GM12878 (cell line): ENCODE data around the gene JKAMP. TPM values are rescaled to one million over a fixed set of nuclear protein-coding genes. Genes with fewer than 3 reads are reported as not detected.

Source experiments
- ATAC-seq: fragments of 200-7000 bp; cut with Tn5 transposase; 3 replicates; pipeline ENCODE4 v1.9.1; 2020; ENCODE audit warnings: mild to moderate bottlenecking, moderate library complexity
- BruUV-seq: library from RNA; stranded (reverse); fragments of 400-500 nt; replicated peaks from 2 replicates; lab custom pipeline; 2021; lab: Mats Ljungman, UMichigan
- CTCF ChIA-PET: fragments of 300-600 bp; sonication (Branson Sonifier 250); formaldehyde crosslinking; extraction: SDS; loops from one replicate; lab custom pipeline; 2021; ENCODE audit warnings: inconsistent platforms; lab: Yijun Ruan, JAX
- POLR2A ChIA-PET: fragments of 350-600 bp; formaldehyde crosslinking; extraction: SDS; loops from one replicate; lab custom pipeline; 2021; ENCODE audit warnings: inconsistent platforms; lab: Charles Lee
- RAD21 ChIA-PET: fragments of 300-600 bp; sonication (Branson Sonifier 250); formaldehyde crosslinking; loops from one replicate; lab custom pipeline; 2023; ENCODE audit warnings: antibody characterized with exemption; ENCODE audit not compliant: unreplicated experiment; lab: Charles Lee
- SMC1A ChIA-PET: fragments of 300-600 bp; sonication (Branson Sonifier 250); formaldehyde crosslinking; loops from one replicate; lab custom pipeline; 2023; ENCODE audit not compliant: unreplicated experiment, uncharacterized antibody; lab: Charles Lee
- DNase-seq: peaks from one replicate; pipeline ENCODE4 v3.0.0-alpha.2; 2011; ENCODE audit warnings: low read depth, low spot score
- FAIRE-seq: peaks from 3 replicates; lab custom pipeline; 2011; peaks lifted over from hg19 to GRCh38; lab: Jason Lieb, UNC
- H2AFZ ChIP-seq: 2 replicates; pipeline ENCODE4 v1.6.0; 2011; ENCODE audit warnings: low read depth, low read length, control low read depth; ENCODE audit not compliant: control insufficient read depth
- H3K27ac ChIP-seq: 2 replicates; pipeline ENCODE4 v1.5.1; 2011; ENCODE audit warnings: control low read depth; ENCODE audit not compliant: control insufficient read depth, insufficient read depth
- H3K27me3 ChIP-seq, 2 experiments: replicated peaks in 1 of 2; 2 replicates each; pipeline versions ENCODE4 v1.6.0 to v1.6.1; 2011; ENCODE audit warnings: low read length in 1 of 2; ENCODE audit not compliant: control insufficient read depth in 2 of 2, insufficient read depth in 2 of 2
- H3K36me3 ChIP-seq, 2 experiments: 2 replicates each; pipeline ENCODE4 v1.5.1; 2011; ENCODE audit warnings: low read length in 1 of 2; ENCODE audit not compliant: control insufficient read depth in 2 of 2, insufficient read depth in 2 of 2
- H3K4me1 ChIP-seq: 2 replicates; pipeline ENCODE4 v1.6.1; 2011; ENCODE audit warnings: mild to moderate bottlenecking, low read length, moderate library complexity, mixed read lengths; ENCODE audit not compliant: control insufficient read depth, insufficient read depth
- H3K4me2 ChIP-seq: 2 replicates; pipeline ENCODE4 v1.6.0; 2011; ENCODE audit warnings: control low read depth; ENCODE audit not compliant: control insufficient read depth, insufficient read depth
- H3K4me3 ChIP-seq: fragments of 200-600 bp; sonication (generic); 2 replicates; pipeline ENCODE4 v1.5.1; 2016
- H3K79me2 ChIP-seq: 2 replicates; pipeline ENCODE4 v1.6.0; 2011; ENCODE audit warnings: low read length; ENCODE audit not compliant: control insufficient read depth, insufficient read depth
- H3K9ac ChIP-seq: 2 replicates; pipeline ENCODE4 v1.8.0; 2011; ENCODE audit warnings: low read length, control low read depth, mixed read lengths; ENCODE audit not compliant: control insufficient read depth, insufficient read depth
- H3K9me3 ChIP-seq: replicated peaks from 3 replicates; pipeline ENCODE4 v1.5.1; 2011; ENCODE audit warnings: mild to moderate bottlenecking, low read length; ENCODE audit not compliant: control insufficient read depth, insufficient read depth
- H4K20me1 ChIP-seq: 2 replicates; pipeline ENCODE4 v1.6.0; 2011; ENCODE audit not compliant: control insufficient read depth, insufficient read depth
- BRCA1 ChIP-seq: IDR thresholded peaks from 2 replicates; pipeline ENCODE4 v1.6.1; 2011; ENCODE audit warnings: low read depth, low read length, improper control_type of control experiment
- NR2C1 ChIP-seq: fragments of 450-650 bp; IDR thresholded peaks from 2 replicates; pipeline ENCODE4 v1.6.1; 2017; ENCODE audit warnings: antibody characterized with exemption, mild to moderate bottlenecking, moderate library complexity
- RAD21 ChIP-seq: IDR thresholded peaks from 2 replicates; pipeline ENCODE4 v1.6.1; 2011; ENCODE audit warnings: mild to moderate bottlenecking, low read depth, low read length, moderate library complexity; ENCODE audit not compliant: insufficient read depth
- RUNX3 ChIP-seq: IDR thresholded peaks from 2 replicates; pipeline ENCODE4 v1.6.1; 2012; ENCODE audit warnings: low read length, inconsistent platforms
- SMC3 ChIP-seq: IDR thresholded peaks from 2 replicates; pipeline ENCODE4 v1.6.1; 2011; ENCODE audit warnings: low read length, improper control_type of control experiment, borderline replicate concordance
- WGBS: methylation state at CpG from one replicate; pipeline ENCODE4 v1.1.6; 2016; ENCODE audit warnings: low lambda C conversion rate; ENCODE audit not compliant: insufficient replicate concordance, insufficient coverage; ENCODE audit errors: missing lambda C conversion rate; 5-methylcytosine and 5-hydroxymethylcytosine counted together
- in situ Hi-C: fragments of 300-500 bp; cut with MboI; formaldehyde crosslinking; loops from 9 replicates; pipeline ENCODE4 v1.14.3; 2018; ENCODE audit warnings: mixed read lengths
- intact Hi-C: fragments of 100-400 bp; cut with micrococcal nuclease; formaldehyde crosslinking; loops from one replicate; pipeline ENCODE4 v1.14.2; 2022; ENCODE audit not compliant: unreplicated experiment
- polyA plus RNA-seq, 11 experiments: library from polyadenylated mRNA; depleted of rRNA in 4 of 11; unstranded in 6 of 11; stranded (reverse) in 5 of 11; fragments of >200 nt; fragmentation: Nextera tagmentation in 4 of 11; fragmentation: Illumina TruSeq in 1 of 11; extraction: Ambion mirVana in 4 of 11; extraction: Trizol in 1 of 11; gene quantifications; 1 replicate in 1 of 11; 2 replicates in 10 of 11; pipeline versions ENCODE4 v1.2.1 to v1.2.3, GENCODE V29; 2011 to 2016; ENCODE audit warnings: inconsistent platforms in 2 of 11, missing spikeins in 2 of 11, low read depth in 1 of 11
- total RNA-seq, 4 experiments: library from RNA; depleted of rRNA in 3 of 4; stranded (reverse); fragments of >200 nt in 3 of 4; fragmentation: Illumina TruSeq in 1 of 4; extraction: Trizol in 1 of 4; gene quantifications; 2 replicates each; pipeline versions ENCODE4 v1.2.1 to v1.2.3, GENCODE V29; 2013 to 2021
- TF ChIP-seq, protein P1 (sequence below), 3 experiments: IDR thresholded peaks in 2 of 3; conservative IDR thresholded peaks in 1 of 3; 2 replicates each; pipeline ENCODE4 v1.5.1; 2011; ENCODE audit warnings: low read depth in 3 of 3, low read length in 3 of 3, mild to moderate bottlenecking in 3 of 3, control low read depth in 2 of 3, moderate library complexity in 2 of 3, inconsistent platforms in 1 of 3, mixed read lengths in 1 of 3; ENCODE audit not compliant: control insufficient read depth in 2 of 3, insufficient read depth in 1 of 3; ENCODE audit errors: extremely low read depth in 1 of 3

Gene JKAMP
- total and polyA plus RNA-seq, 10 of the 15 experiments (the other 5 are each of a cell fraction or from before 2014, with no cell fraction given): 18.2 to 129 (median 46.6) TPM

DNA sequence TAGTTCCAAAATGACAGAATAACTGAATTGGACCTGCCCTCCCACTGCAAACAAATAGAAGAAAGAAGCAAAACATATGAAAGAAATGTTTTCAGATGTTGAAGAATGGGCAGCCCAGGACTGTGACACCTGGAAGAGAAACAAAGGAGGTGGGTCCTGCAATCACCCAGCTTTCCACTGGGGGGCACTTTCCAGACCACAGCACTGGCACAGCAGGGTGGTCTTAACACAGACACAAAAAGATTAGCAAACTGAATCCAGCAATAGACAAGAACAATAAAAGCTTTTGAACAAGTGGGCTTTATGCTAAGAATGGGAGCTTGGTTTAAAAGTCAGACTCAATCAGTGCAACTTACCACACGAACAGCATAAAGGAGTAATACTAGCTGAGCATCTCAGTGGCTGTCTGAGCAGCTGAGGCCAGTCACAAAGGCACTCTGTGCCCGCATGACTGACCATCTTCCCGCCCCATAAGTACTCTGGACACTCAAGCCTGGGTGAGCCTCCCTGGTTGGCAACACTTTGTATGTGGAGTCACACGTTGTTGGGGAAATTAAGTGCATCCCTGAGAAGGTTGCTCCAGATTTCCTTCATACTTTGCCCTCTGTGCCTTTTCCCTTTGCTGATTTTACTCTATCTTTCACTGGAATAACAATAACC, 27.7 kb downstream of the JKAMP start:
- H3K9ac ChIP-seq: no peak overlapping the region
- ATAC-seq: peak; percentile 73

More for the DNA sequence above, 27.7 kb downstream of the JKAMP start:
- CTCF ChIA-PET: interaction anchor here (0.7 to 12.6 kb wide), 13 partner anchors 10 to 676 kb away, joined by 3 to 147 read pairs (median 3); partner anchors contain the start of genes CCDC175, JKAMP and L3HYPDH
- in situ Hi-C loops (no loop called here), intact Hi-C loops (no loop called here)
- Histone ChIP-seq H3K79me2 (no peaks in the 10 kb centered on the region), H3K27me3 (no peaks in the 10 kb centered on the region), H3K9me3 (no peaks in the 10 kb centered on the region), H3K4me2 (no peak overlapping the region), H3K36me3 (no peaks in the 10 kb centered on the region), H2AFZ (no peak overlapping the region), H3K27ac (no peak overlapping the region), H4K20me1 (no peaks in the 10 kb centered on the region), H3K4me3 (no peak overlapping the region), H3K4me1 (no peaks in the 10 kb centered on the region)
- POLR2A ChIA-PET: interaction anchor here (0.6 kb wide), 1 partner anchor 449 kb away, joined by 3 read pairs; no protein-coding TSS in a partner anchor
- DNase-seq (no peak), FAIRE-seq (no peak)
- RAD21 ChIA-PET: interaction anchor here (0.7 to 1.7 kb wide), 8 partner anchors 13 to 672 kb away, joined by 3 to 5 read pairs (median 4); no protein-coding TSS in a partner anchor
- BruUV-seq: no TSS peak
- WGBS: 12% methylated on average over 4 of the region's 4 CpGs
- peak; percentile 28; the same call in 1 of the 2 replicates for TF ChIP-seq SMC3
- TF ChIP-seq RAD21: peak; percentile 32; the same call in 1 of the 2 replicates
- TF ChIP-seq, protein P1, sequence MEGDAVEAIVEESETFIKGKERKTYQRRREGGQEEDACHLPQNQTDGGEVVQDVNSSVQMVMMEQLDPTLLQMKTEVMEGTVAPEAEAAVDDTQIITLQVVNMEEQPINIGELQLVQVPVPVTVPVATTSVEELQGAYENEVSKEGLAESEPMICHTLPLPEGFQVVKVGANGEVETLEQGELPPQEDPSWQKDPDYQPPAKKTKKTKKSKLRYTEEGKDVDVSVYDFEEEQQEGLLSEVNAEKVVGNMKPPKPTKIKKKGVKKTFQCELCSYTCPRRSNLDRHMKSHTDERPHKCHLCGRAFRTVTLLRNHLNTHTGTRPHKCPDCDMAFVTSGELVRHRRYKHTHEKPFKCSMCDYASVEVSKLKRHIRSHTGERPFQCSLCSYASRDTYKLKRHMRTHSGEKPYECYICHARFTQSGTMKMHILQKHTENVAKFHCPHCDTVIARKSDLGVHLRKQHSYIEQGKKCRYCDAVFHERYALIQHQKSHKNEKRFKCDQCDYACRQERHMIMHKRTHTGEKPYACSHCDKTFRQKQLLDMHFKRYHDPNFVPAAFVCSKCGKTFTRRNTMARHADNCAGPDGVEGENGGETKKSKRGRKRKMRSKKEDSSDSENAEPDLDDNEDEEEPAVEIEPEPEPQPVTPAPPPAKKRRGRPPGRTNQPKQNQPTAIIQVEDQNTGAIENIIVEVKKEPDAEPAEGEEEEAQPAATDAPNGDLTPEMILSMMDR (IDR thresholded peaks at IDR 0.05 in 2 of 3, conservative IDR thresholded peaks at IDR 0.05 in 1 of 3; ENCODE audit: control insufficient read depth in 2 of 3, extremely low read depth in 1 of 3, insufficient read depth in 1 of 3, low read depth in 3 of 3, low read length in 3 of 3): peak; percentile 40 to 60 (median 59)
- TF ChIP-seq BRCA1: no peak
- no peak for TF ChIP-seq NR2C1
- TF ChIP-seq RUNX3: peak; percentile 45; the same call in 1 of the 2 replicates
- SMC1A ChIA-PET: interaction anchor here (1.1 to 1.7 kb wide), 3 partner anchors 9 to 48 kb away, joined by 3 to 5 read pairs (median 4); no protein-coding TSS in a partner anchor
